ENCODE data around the gene CTNNA2.

GRCh38 chr2:79578952-79579351 lies 66.1 kb downstream of the CTNNA2 start:
- TF ChIP-seq POLR2A (IDR thresholded peaks at IDR 0.05; ENCODE audit: low read depth, low read length) (no peak), POLR2AphosphoS5 (IDR thresholded peaks at IDR 0.05; ENCODE audit: low read depth, low read length) (no peak)
